ENCODE measurements around the gene CHAT.

Gene CHAT

DNA sequence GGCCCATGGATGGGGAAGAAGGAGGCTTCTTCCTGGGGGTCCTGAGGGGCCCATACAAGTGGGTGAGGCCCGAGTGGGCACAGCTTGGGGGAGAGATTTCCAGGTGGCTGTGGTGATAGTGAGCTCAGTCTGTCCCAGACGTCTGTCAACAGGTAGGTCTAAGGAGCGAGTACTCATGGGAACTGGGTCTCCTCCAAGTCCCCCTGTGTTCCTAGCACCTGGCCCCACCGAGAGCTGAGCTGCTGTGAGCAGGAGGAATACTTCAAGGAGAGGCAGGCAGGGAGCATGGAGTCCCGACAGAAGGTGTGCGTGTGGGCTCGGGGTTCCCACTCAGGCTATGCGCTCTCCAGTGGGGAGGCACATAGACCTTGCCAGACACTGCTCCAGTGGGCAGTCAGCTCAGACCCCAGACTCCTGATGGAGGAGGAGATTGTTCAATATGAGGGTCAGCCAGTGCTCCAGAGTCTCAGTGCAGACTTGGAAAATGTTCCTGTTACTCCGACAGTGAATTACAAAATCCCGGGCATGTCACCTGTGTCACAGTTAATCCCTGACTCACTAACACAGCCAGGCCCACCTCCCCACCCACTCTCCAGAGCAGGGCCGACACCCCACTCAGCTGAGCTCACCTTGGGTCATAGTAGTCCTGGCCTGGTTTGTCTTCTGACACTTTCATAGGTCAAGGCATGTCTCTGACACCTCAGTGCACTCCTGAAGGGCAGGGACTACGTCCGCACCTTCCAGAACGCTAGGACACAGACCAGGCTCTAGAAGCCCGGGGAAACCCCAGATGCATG, 37.4 kb downstream of the CHAT start:
- no peaks in the 10 kb centered on the region for H4K20me1 ChIP-seq (ENCODE audit: insufficient read depth, low read length)
- no peak for TF ChIP-seq EZH2phosphoT487 (IDR thresholded peaks at IDR 0.05; ENCODE audit: low read depth)
- TF ChIP-seq, protein P1, sequence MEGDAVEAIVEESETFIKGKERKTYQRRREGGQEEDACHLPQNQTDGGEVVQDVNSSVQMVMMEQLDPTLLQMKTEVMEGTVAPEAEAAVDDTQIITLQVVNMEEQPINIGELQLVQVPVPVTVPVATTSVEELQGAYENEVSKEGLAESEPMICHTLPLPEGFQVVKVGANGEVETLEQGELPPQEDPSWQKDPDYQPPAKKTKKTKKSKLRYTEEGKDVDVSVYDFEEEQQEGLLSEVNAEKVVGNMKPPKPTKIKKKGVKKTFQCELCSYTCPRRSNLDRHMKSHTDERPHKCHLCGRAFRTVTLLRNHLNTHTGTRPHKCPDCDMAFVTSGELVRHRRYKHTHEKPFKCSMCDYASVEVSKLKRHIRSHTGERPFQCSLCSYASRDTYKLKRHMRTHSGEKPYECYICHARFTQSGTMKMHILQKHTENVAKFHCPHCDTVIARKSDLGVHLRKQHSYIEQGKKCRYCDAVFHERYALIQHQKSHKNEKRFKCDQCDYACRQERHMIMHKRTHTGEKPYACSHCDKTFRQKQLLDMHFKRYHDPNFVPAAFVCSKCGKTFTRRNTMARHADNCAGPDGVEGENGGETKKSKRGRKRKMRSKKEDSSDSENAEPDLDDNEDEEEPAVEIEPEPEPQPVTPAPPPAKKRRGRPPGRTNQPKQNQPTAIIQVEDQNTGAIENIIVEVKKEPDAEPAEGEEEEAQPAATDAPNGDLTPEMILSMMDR (IDR thresholded peaks at IDR 0.05; ENCODE audit: low read depth, low read length) = no peak
- no peak overlapping the region for H2AFZ ChIP-seq (ENCODE audit: low read depth, low read length)
- no peaks in the 10 kb centered on the region for H3K9me3 ChIP-seq (ENCODE audit: insufficient read depth, low read length)
- no peaks in the 10 kb centered on the region for H3K27me3 ChIP-seq (ENCODE audit: low read depth, low read length)
- no peak overlapping the region for H3K27ac ChIP-seq (ENCODE audit: low read length)
- H3K79me2 ChIP-seq (ENCODE audit: low read length) = no peaks in the 10 kb centered on the region
- no peaks in the 10 kb centered on the region for H3K36me3 ChIP-seq (replicated peaks; ENCODE audit: low read depth, low read length)
- H3K4me2 ChIP-seq (ENCODE audit: low read length) = no peak overlapping the region
- no peak overlapping the region for H3K4me3 ChIP-seq (ENCODE audit: low read length)
- H3K9ac ChIP-seq (ENCODE audit: low read length) = no peak overlapping the region
- H3K4me1 ChIP-seq (ENCODE audit: low read length) = no peaks in the 10 kb centered on the region

DNA sequence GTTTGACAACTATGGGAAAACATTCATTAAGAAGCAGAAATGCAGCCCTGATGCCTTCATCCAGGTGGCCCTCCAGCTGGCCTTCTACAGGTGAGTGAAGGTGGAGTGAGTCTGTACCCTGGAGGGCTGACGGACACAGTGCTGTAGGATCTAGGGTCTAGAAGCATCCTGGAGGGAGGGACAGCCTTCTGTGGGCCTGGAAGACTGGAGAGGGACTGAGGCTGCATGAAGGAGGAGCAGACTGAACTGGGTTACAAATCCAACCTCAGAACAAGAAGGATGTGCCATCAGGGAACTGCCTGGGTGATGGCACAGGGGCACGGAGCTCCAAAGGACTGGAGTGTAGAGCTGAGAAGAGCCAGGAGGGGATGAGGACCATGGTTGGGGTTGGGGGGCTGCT, 38.1 kb downstream of the CHAT start:
- no peaks in the 10 kb centered on the region for H3K4me1 ChIP-seq (ENCODE audit: low read length)

DNA sequence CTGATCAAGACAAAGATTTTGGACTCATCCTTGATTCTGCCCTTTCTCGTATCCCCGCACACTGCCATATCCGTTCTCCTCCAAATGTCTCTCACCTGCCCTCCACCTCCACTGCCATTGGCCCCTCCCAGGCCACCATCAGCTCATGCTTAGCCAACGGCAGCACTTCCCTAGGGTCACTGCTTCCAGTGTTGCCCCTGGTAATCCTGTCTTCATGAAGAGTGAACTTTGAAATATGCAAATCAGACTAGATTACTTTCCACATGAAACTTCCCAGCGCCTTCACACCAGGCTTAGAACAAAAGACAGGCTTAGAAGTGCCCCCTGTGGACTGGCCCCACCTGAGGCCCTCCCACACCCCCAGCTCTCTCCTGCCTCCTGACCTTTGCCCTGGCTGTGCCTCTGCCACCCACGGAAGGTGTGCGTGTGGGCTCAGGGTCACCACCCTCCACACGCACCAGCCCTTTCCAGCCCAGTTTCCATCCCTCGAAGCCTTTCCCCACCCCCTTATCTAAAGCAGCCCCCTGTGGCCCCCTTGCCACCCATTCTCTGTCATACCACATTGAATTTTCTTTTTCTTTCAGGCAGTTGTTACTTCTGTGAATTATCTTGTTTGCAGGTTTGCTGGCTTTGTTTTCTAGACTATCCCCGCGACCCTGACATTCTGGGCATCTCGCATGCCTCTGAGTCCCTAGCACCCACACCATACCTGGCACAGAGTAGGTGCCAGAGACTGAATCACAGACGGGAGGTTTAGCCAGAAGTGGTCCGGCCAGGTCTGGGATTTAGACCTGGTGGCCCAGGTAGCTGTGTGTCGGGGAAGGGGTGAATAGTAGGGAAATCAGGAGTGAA, 38.8 kb downstream of the CHAT start:
- Histone ChIP-seq H3K27me3 (ENCODE audit: low read depth, low read length) (no peaks in the 10 kb centered on the region), H3K36me3 (replicated peaks; ENCODE audit: low read depth, low read length) (no peaks in the 10 kb centered on the region), H3K9ac (ENCODE audit: low read length) (no peak overlapping the region), H3K4me1 (ENCODE audit: low read length) (no peaks in the 10 kb centered on the region), H2AFZ (ENCODE audit: low read depth, low read length) (no peak overlapping the region), H4K20me1 (ENCODE audit: insufficient read depth, low read length) (no peaks in the 10 kb centered on the region), H3K4me3 (ENCODE audit: low read length) (no peak overlapping the region), H3K79me2 (ENCODE audit: low read length) (no peaks in the 10 kb centered on the region), H3K4me2 (ENCODE audit: low read length) (no peak overlapping the region), H3K9me3 (ENCODE audit: insufficient read depth, low read length) (no peaks in the 10 kb centered on the region), H3K27ac (ENCODE audit: low read length) (no peak overlapping the region)
- TF ChIP-seq, protein P1 (IDR thresholded peaks at IDR 0.05; ENCODE audit: low read depth, low read length) = no peak
- no peak for TF ChIP-seq EZH2phosphoT487 (IDR thresholded peaks at IDR 0.05; ENCODE audit: low read depth)

More for the DNA sequence above, 38.1 kb downstream of the CHAT start:
- Histone ChIP-seq H3K9ac (ENCODE audit: low read length) (no peak overlapping the region), H3K36me3 (replicated peaks; ENCODE audit: low read depth, low read length) (no peaks in the 10 kb centered on the region), H3K79me2 (ENCODE audit: low read length) (no peaks in the 10 kb centered on the region), H2AFZ (ENCODE audit: low read depth, low read length) (no peak overlapping the region), H3K27ac (ENCODE audit: low read length) (no peak overlapping the region), H3K9me3 (ENCODE audit: insufficient read depth, low read length) (no peaks in the 10 kb centered on the region), H3K27me3 (ENCODE audit: low read depth, low read length) (no peaks in the 10 kb centered on the region), H4K20me1 (ENCODE audit: insufficient read depth, low read length) (no peaks in the 10 kb centered on the region), H3K4me2 (ENCODE audit: low read length) (no peak overlapping the region), H3K4me3 (ENCODE audit: low read length) (no peak overlapping the region)
- no peak for TF ChIP-seq EZH2phosphoT487 (IDR thresholded peaks at IDR 0.05; ENCODE audit: low read depth)
- TF ChIP-seq, protein P1 (IDR thresholded peaks at IDR 0.05; ENCODE audit: low read depth, low read length) = no peak

DNA sequence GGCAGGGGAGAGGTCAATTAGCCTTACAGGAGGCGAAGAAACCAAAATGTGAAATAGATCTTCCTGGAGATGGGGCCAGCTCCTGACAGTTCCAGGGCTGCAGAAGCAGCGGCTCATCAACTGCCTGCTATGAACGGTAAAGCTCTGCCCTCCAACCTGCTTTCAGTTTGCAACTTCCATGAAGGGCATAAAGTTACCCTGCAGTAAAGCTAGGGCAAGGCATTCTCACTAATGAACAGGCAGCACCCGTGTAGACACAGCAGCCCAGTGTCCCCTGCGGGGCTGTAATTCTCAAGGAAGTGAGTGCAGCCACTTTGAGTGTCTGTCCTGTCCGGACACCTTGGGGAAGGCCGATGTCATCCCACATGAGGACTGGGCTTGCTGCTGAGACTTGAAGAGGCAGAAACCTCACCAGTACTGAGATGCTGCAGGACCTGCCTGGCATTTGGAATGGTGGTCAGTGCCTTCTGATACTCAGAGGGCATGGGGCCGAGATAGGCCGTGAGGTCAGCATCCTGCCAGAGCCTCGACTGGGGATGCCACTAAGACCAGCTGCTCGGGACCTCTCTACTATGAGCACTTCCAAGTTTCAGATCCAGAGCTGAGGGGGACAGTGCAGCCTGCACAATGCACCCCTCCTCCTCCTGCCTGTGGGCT, 39.6 kb downstream of the CHAT start:
- Histone ChIP-seq H3K9me3 (ENCODE audit: insufficient read depth, low read length) (no peaks in the 10 kb centered on the region), H3K79me2 (ENCODE audit: low read length) (no peaks in the 10 kb centered on the region), H3K4me1 (ENCODE audit: low read length) (no peaks in the 10 kb centered on the region), H3K9ac (ENCODE audit: low read length) (no peak overlapping the region), H3K27ac (ENCODE audit: low read length) (no peak overlapping the region), H3K27me3 (ENCODE audit: low read depth, low read length) (no peaks in the 10 kb centered on the region), H3K4me3 (ENCODE audit: low read length) (no peak overlapping the region), H3K4me2 (ENCODE audit: low read length) (no peak overlapping the region), H2AFZ (ENCODE audit: low read depth, low read length) (no peak overlapping the region), H4K20me1 (ENCODE audit: insufficient read depth, low read length) (no peaks in the 10 kb centered on the region), H3K36me3 (replicated peaks; ENCODE audit: low read depth, low read length) (no peaks in the 10 kb centered on the region)
- TF ChIP-seq, protein P1 (IDR thresholded peaks at IDR 0.05; ENCODE audit: low read depth, low read length) = no peak
- TF ChIP-seq EZH2phosphoT487 (IDR thresholded peaks at IDR 0.05; ENCODE audit: low read depth) = no peak
